WTC11 (cell line): Measurements from ENCODE around the gene RNF208.

Experiments used
- ATF2 ChIP-seq: sonication (generic); formaldehyde crosslinking; IDR thresholded peaks from 2 replicates; pipeline ENCODE4 v1.8.1; 2022; ENCODE audit warnings: low read depth, missing genetic modification reagents, borderline replicate concordance
- CREB1 ChIP-seq: sonication (generic); formaldehyde crosslinking; IDR thresholded peaks from 2 replicates; pipeline ENCODE4 v1.8.0; 2023; ENCODE audit warnings: mild to moderate bottlenecking, missing genetic modification reagents
- CTCF ChIP-seq: fragments of 200-600 bp; IDR thresholded peaks from 2 replicates; pipeline ENCODE4 v1.8.0; 2022; ENCODE audit warnings: antibody characterized with exemption
- FOXP4 ChIP-seq: sonication (generic); formaldehyde crosslinking; IDR thresholded peaks from 2 replicates; pipeline ENCODE4 v1.8.0; 2022; ENCODE audit warnings: mild to moderate bottlenecking, missing genetic modification reagents
- KAT7 ChIP-seq: sonication (generic); formaldehyde crosslinking; IDR thresholded peaks from 2 replicates; pipeline ENCODE4 v1.8.1; 2023; ENCODE audit warnings: missing genetic modification reagents, mild to moderate bottlenecking, borderline replicate concordance
- ZBTB43 ChIP-seq: sonication (generic); formaldehyde crosslinking; IDR thresholded peaks from 2 replicates; pipeline ENCODE4 v1.8.1; 2023; ENCODE audit warnings: mild to moderate bottlenecking, missing genetic modification reagents
- ZNF138 ChIP-seq: sonication (generic); formaldehyde crosslinking; conservative IDR thresholded peaks from 2 replicates; pipeline ENCODE4 v1.8.1; 2022; ENCODE audit warnings: mild to moderate bottlenecking, moderate library complexity, missing genetic modification reagents
- ZSCAN18 ChIP-seq: fragments of 250-450 bp; sonication (Bioruptor Pico); IDR thresholded peaks from 2 replicates; pipeline ENCODE4 v2.1.2; 2022; ENCODE audit warnings: mild to moderate bottlenecking, moderate library complexity

- TF ChIP-seq ATF2 (CRISPR knock-in tag) = no peak
- TF ChIP-seq ZSCAN18 (CRISPR knock-in tag) = no peak
- no peak for TF ChIP-seq CTCF
- TF ChIP-seq FOXP4 (CRISPR knock-in tag) = peak; percentile 50; the same call in 1 of the 2 replicates
- no peak for TF ChIP-seq CREB1
- TF ChIP-seq ZBTB43 = 0 out of 2 replicates have a peak, but pooled peaks have one; percentile 12
- TF ChIP-seq KAT7 (CRISPR knock-in tag) = no peak
- no peak for TF ChIP-seq ZNF138
Measured at GRCh38 chr9:137223078-137223970, 1.3 kb upstream of the RNF208 start.
